SJSA1 (cell line): ENCODE data around the gene ASMTL. TPM values are rescaled to one million over a fixed set of nuclear protein-coding genes. Genes with fewer than 3 reads are reported as not detected.

Source experiments
- DNase-seq, 2 experiments: peaks; one replicate each; pipeline ENCODE4 v3.0.0-alpha.2; 2015 to 2020; ENCODE audit warnings: low spot score in 2 of 2, low read depth in 1 of 2
- H3K27ac ChIP-seq: fragments of 250-450 bp; sonication (Bioruptor Pico); 2 replicates; pipeline ENCODE4 v1.5.1; 2020; ENCODE audit warnings: mild to moderate bottlenecking, moderate library complexity
- H3K27me3 ChIP-seq: fragments of 250-450 bp; sonication (Bioruptor Pico); replicated peaks from 2 replicates; pipeline ENCODE4 v1.5.1; 2020; ENCODE audit warnings: mild to moderate bottlenecking, moderate library complexity
- H3K36me3 ChIP-seq: fragments of 250-450 bp; sonication (Bioruptor Pico); 2 replicates; pipeline ENCODE4 v1.5.1; 2020; ENCODE audit warnings: mild to moderate bottlenecking
- H3K4me1 ChIP-seq: fragments of 250-450 bp; sonication (Bioruptor Pico); replicated peaks from 2 replicates; pipeline ENCODE4 v1.6.1; 2021; ENCODE audit warnings: mild to moderate bottlenecking
- H3K4me3 ChIP-seq: fragments of 250-450 bp; sonication (Bioruptor Pico); 2 replicates; pipeline ENCODE4 v1.5.1; 2020; ENCODE audit warnings: mild to moderate bottlenecking
- H3K9me3 ChIP-seq: fragments of 250-450 bp; sonication (Bioruptor Pico); replicated peaks from 2 replicates; pipeline ENCODE4 v1.5.1; 2020; ENCODE audit warnings: mild to moderate bottlenecking
- total RNA-seq: library from RNA; depleted of rRNA; stranded (reverse); fragments of >200 nt; shearing (Covaris generic); gene quantifications from 2 replicates; pipeline ENCODE4 v1.2.3, GENCODE V29; 2014

The ASMTL gene
- total RNA-seq, 1 experiment from 2014 or later = 10.0 TPM

DNA sequence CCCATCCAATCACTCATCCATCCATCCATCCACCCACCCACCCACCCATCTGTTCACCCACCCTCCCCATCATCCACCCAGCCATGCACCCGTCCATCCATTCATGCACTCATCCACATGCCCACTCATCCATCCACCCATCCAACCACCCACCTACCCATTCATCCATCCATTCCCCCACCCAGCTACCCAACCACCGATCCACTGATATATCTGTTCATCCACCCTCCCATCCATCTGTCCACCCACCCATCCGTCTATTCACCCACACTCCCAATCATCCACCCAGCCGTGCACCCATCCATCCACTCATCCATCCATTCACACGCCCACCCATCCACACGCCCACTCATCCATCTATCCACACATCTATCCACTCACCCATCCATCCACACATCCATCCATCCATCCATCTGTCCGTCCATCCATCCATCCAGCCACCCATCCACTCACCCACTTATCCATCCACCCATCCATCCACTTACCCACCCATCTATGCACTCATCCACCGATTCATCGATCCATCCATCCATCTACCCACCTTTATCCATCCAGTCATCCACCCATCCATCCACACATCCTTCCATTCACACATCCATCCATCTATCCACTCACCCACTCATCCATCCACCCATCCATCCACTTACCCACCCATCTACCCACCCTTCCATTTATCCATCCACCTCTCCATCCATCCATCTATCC lies 28.4 kb downstream of the ASMTL start:
- no peak overlapping the region for H3K4me3 ChIP-seq
- peaks cover 32% of the 10 kb centered on the region for H3K36me3 ChIP-seq
- peaks cover 15% of the 10 kb centered on the region for H3K9me3 ChIP-seq
- no peaks in the 10 kb centered on the region for H3K27me3 ChIP-seq
- no peaks in the 10 kb centered on the region for H3K4me1 ChIP-seq
- no peak overlapping the region for H3K27ac ChIP-seq
- DNase-seq = no peak

DNA sequence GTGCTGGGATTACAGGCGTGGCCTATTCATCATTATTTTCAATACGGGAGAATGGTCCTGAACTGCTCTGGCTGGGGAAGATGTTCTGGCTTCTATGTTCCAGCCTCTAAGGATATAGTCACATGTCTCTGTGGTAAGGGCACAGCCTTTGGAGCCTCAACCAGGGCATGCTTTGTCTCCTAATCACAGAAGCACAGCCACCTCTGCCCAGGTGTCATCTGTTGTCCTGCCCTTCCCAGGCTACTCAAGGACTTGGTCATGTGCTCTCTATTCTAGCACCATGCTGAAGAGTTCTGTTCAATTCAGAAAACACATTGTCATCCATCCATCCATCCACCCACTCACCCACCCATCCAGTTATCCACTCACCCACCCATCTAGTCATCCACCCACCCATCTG lies 29.5 kb downstream of the ASMTL start:
- H3K36me3 ChIP-seq = peaks cover 37% of the 10 kb centered on the region
- no peaks in the 10 kb centered on the region for H3K4me1 ChIP-seq
- H3K27ac ChIP-seq = no peak overlapping the region
- peaks cover 15% of the 10 kb centered on the region for H3K9me3 ChIP-seq
- no peaks in the 10 kb centered on the region for H3K27me3 ChIP-seq
- no peak overlapping the region for H3K4me3 ChIP-seq
- no peak for DNase-seq

DNA sequence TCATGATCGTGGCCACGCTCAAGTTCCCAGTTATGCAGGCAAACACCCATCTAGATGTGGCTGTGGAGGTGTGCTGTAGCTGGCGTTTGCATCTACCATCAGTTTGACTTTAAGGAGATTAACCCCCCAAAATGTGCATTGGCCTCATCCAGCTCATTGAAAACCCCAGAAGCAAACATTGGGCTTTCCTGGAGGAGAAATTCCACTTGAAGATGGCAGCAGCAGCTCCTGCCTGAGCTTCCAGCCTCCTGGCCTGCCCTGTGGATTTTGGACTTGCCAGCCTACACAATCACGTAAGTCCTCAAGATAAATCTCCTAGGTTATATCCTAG lies 30.6 kb downstream of the ASMTL start:
- Histone ChIP-seq H3K27me3 (no peaks in the 10 kb centered on the region), H3K4me1 (no peaks in the 10 kb centered on the region), H3K27ac (no peak overlapping the region), H3K9me3 (peaks cover 15% of the 10 kb centered on the region), H3K36me3 (peaks cover 44% of the 10 kb centered on the region), H3K4me3 (no peak overlapping the region)
- DNase-seq = no peak

DNA sequence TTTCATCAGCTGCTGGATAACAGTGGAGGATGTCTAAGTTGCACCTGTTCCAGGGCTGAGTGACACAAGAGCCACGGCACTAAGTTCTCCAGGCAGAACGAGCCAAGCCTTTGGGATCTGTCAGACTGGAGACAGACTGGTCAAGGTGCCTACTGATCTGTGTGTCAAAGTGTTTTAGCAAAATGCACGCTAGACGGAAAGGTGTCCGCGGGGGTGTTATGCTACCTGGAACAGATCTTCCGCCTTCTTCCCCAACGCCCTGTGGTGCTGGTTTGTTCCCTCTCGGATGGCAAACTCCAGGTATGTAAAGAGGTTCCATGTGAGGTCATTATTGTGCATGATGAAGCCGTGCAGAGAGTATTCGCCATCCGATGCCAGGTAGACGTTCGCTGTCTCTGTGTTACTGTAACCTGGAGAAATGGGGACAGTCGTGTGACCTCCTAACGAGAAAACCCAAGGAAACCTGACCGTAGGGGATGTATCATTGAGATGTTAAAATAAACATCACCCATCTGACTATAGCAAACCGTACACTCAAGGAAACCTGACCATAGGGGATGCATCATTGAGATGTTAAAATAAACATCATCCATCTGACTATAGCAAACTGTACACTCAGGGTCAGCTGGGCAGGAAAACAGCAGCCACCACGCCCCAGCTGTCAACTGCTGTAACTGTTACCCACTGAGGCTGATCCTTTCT lies 31.1 kb downstream of the ASMTL start:
- no peak for DNase-seq
- no peak overlapping the region for H3K4me3 ChIP-seq
- peaks cover 49% of the 10 kb centered on the region for H3K36me3 ChIP-seq
- no peak overlapping the region for H3K27ac ChIP-seq
- H3K27me3 ChIP-seq = no peaks in the 10 kb centered on the region
- no peaks in the 10 kb centered on the region for H3K4me1 ChIP-seq
- peaks cover 15% of the 10 kb centered on the region for H3K9me3 ChIP-seq

DNA sequence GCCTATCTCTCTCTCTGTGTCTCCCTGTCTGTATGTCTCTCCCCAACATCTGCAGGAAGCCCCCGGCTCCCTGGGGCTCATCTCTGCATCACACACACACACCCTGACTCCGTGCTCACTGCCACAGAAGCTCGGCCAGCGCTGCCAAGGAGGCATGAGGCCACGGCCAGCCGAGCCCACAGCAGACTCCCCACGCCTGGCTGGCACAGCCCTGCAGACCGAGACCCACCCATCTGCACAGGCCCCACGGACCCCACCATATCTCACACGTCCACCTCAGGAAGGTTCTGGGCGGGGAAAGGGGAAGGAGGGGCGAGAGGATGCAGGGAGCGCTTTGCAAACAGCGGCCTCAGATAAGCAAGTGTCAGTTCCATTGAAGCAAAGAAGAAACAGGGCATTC lies 32.3 kb downstream of the ASMTL start:
- Histone ChIP-seq H3K27ac (no peak overlapping the region), H3K4me3 (no peak overlapping the region), H3K36me3 (peaks cover 56% of the 10 kb centered on the region), H3K9me3 (peaks cover 15% of the 10 kb centered on the region), H3K27me3 (no peaks in the 10 kb centered on the region), H3K4me1 (no peaks in the 10 kb centered on the region)
- no peak for DNase-seq

DNA sequence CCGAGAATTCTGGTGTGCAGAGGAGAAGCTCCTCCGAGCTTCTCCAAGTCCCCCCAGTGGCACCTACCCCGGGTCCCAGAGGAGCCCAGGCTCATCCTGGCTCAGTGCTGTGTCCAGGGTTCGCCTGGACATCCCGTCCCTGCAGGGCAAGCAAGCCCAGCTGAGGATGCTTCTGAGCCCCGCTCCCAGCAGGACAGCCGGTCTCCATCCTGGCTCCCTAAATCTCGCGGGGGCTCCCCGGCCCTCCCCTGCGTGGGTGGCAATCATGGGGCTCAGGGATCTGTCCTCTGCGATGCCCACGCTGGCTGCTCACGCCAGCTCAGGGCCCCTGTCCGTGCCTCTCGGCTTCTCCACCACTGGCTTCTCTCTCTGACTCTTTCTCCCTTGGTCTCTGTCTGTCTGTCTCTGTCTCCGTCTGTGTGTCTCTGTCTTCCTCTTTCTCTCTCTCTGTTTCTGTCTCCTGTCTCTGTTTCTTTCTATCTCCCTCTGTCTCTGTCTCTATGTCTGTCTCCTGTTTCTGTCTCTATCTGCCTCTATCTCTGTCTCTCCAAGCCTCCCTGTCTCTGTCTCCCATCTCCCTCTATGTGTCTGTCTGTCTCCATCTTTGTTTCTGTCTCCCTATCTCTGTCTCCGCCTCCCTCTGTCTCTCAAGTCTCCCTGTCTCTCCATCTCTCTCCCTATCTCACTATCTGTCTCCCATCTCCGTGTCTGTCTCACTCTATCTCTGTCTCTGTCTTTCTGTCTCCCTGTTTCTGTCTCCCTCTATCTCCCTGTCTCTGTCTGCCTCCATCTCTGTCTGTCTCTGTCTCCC lies 33.0 kb downstream of the ASMTL start:
- no peaks in the 10 kb centered on the region for H3K4me1 ChIP-seq
- no peak for DNase-seq
- H3K27ac ChIP-seq = no peak overlapping the region
- H3K36me3 ChIP-seq = peaks cover 52% of the 10 kb centered on the region
- no peaks in the 10 kb centered on the region for H3K27me3 ChIP-seq
- no peak overlapping the region for H3K4me3 ChIP-seq
- H3K9me3 ChIP-seq = peaks cover 11% of the 10 kb centered on the region

DNA sequence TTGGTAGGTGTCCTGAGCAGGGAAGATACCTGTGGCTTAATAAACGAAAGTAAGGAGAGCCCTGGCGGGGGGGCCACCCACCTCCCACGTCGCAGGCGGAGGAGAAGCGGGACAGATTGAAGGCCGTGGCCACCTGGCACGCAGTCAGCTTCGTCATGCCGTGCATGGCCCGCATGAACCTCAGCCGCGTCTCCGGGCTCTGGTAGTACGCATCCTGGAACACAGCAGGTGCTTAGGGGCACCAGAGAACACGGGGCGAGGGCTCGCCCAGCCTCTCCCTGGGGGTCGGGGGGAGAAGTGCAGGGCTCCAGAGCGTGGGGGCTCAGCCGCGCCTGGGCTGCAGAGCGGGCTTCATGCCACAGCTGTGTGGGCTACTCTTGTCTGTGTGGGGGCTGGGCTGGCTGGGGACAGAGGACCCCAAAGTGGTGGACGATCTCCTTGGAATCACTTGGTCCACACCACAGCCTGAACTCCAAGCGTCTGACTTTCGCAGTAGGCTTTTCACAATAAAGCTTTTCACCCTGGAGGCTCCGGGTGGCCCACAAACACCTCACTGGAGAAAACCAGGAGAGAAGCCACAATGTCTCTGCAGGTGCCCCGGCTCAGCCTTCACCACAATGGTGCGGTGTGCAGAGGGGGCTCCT lies 33.7 kb downstream of the ASMTL start:
- H3K27me3 ChIP-seq = no peaks in the 10 kb centered on the region
- peaks cover 11% of the 10 kb centered on the region for H3K9me3 ChIP-seq
- peaks cover 57% of the 10 kb centered on the region for H3K36me3 ChIP-seq
- no peaks in the 10 kb centered on the region for H3K4me1 ChIP-seq
- DNase-seq = no peak
- H3K4me3 ChIP-seq = no peak overlapping the region
- H3K27ac ChIP-seq = no peak overlapping the region

DNA sequence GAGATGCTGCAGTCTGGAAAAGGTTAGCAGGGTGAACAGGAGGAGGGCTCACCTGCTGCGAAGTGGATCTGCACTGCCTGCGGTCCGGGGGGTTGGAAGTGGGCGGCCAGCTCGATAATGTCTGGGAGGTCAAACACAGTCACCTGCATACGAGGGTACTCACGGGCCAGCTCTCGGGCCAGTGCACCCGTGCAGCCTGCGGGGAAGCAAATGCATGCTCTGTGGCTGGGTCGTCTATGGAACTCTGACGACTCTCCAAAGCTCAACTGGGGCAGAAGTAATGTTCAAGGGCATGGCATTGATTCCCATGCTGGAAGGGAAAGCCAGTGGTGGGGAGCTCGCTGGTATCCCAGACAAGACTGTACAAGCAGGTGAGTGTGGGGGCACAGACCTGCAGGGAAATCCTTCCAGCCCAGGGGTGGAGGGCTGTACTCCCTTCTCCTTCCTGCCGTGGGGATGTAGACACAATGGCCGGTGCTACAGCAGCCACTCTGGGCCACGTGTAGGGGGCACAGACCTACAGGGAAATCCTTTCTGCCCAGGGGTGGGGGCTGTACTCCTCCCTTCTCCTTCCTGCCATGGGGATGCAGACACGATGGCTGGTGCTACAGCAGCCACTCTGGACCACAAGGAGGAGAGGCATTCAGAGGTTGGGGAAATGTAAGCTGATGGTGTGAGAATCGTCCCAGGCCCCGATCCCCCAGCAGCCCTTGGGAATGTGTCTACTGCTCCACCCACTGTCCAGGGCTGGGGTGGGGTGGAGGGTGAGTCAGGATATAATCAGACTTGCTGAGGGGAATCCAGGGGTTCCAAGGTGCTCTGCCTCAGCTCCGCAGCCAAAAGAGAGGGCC lies 34.6 kb downstream of the ASMTL start:
- Histone ChIP-seq H3K9me3 (peaks cover 10% of the 10 kb centered on the region), H3K27me3 (no peaks in the 10 kb centered on the region), H3K4me1 (no peaks in the 10 kb centered on the region), H3K36me3 (peaks cover 60% of the 10 kb centered on the region), H3K4me3 (no peak overlapping the region), H3K27ac (no peak overlapping the region)
- DNase-seq = no peak

DNA sequence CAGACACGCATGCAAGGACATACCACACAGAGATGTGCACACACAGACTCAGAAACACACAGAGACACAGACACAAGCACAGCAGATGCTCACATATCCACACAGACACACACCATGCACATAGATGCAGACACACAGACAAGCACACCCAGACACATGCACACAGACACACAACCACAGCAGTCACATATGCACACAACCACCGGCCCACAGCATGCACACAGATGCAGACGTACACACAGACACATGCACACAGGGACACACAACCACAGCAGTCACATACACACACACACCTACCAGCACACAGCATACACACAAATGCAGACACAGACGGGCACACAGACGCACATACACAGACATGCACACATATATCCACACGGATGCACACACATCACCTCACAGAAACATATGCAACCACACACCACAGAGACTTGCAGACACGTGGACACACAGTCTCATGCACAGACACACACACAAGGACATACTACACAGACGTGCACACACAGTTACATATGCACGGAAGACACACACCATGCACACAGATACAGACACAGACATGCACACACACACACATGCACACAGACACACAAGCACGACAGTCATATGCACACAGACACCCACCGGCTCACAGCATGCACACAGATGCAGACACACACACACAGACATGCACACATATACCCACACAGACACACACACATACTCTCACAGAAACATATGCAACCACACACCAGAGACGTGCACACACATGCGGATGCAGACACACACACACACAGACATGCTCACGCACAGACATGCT lies 35.5 kb downstream of the ASMTL start:
- Histone ChIP-seq H3K4me1 (no peaks in the 10 kb centered on the region), H3K27me3 (no peaks in the 10 kb centered on the region), H3K4me3 (no peak overlapping the region), H3K9me3 (peaks cover 9% of the 10 kb centered on the region), H3K27ac (no peak overlapping the region), H3K36me3 (peaks cover 63% of the 10 kb centered on the region)
- no peak for DNase-seq

DNA sequence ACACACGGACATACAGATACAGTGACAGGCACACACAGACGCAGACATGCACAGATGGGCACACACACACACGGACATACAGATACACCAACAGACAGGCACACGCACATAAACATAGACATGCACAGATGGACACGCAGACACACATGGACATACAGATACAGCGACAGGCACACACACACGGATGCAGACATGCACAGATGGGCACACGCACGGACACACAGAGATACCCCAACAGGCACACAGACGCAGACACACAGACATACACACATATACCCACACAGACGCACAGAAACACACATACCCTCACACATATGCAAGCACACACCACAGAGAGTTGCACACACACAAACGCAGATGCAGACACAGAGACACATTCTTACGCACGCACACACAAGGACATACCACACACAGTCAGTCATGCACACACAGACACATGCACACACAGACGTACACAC lies 36.4 kb downstream of the ASMTL start:
- H3K36me3 ChIP-seq = peaks cover 59% of the 10 kb centered on the region

DNA sequence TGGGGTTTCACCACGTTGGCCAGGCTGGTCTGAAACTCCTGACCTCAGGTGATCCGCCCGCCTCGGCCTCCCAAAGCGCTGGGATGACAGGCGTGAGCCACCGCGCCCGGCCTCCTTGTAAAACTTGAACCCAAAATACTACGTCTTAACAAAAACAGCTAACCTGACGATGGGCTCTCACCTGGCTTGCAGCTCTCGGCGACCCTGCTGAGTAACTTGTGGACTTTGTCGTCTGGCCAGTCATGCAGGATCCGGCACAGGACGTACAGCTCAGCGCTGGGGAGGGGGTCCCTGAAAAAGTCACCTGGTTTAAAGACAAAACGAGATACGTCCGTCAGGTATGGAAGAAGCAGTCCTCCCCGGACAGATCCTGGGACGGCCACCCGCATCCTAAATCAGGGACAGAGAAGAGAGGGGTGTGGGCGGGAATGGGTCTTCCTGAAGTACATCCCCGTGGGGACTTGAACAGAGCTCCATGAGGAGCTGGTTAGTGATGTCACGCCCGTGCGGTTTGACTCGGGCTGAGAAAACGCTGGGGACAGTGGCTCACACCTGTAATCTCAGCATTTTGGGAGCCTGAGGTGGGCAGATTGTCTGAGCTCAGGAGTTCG lies 40.1 kb downstream of the ASMTL start:
- H3K36me3 ChIP-seq = peaks cover 49% of the 10 kb centered on the region

More for the DNA sequence above, 36.4 kb downstream of the ASMTL start:
- Histone ChIP-seq H3K4me3 (no peak overlapping the region), H3K9me3 (peaks cover under 1% of the 10 kb centered on the region; the same call in 1 of the 2 replicates), H3K4me1 (no peaks in the 10 kb centered on the region), H3K27ac (no peak overlapping the region), H3K27me3 (no peaks in the 10 kb centered on the region)
- DNase-seq = no peak

DNA sequence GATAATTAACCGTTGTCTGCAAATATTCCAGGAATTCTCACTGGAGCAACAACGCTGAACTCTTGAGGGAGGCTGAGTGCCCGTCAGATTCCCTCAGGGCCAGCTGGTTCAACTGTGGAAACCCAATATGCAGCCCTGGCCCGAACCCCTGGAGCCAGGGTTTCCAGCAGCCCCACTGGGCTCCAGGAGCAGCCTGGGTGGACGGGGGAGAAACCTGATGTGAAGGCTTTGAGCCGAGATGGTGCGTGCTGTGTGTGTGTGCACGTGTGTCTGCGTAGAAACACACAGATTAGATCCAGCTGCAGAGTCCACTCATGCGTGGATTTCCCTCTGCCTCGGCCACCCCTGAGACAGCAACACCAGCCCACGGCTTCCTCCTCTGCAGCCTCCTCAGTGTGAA lies 41.4 kb downstream of the ASMTL start:
- Histone ChIP-seq H3K27me3 (no peaks in the 10 kb centered on the region), H3K36me3 (peaks cover 35% of the 10 kb centered on the region)

More for the DNA sequence above, 40.1 kb downstream of the ASMTL start:
- Histone ChIP-seq H3K27me3 (no peaks in the 10 kb centered on the region), H3K9me3 (no peaks in the 10 kb centered on the region), H3K4me1 (no peaks in the 10 kb centered on the region), H3K27ac (no peak overlapping the region), H3K4me3 (no peak overlapping the region)
- DNase-seq = no peak

More for the DNA sequence above, 41.4 kb downstream of the ASMTL start:
- no peak overlapping the region for H3K27ac ChIP-seq
- H3K9me3 ChIP-seq = no peaks in the 10 kb centered on the region
- H3K4me3 ChIP-seq = no peak overlapping the region
- DNase-seq = no peak
- H3K4me1 ChIP-seq = no peaks in the 10 kb centered on the region
